Endometrial microvascular endothelial cells (primary cell): ENCODE measurements around the gene JOSD2. TPM values are rescaled to one million over a fixed set of nuclear protein-coding genes. Genes with fewer than 3 reads are reported as not detected.

Source experiments
- in situ Hi-C: cut with HindIII; loops from 2 replicates; pipeline ENCODE4 v1.10.0; 2017; ENCODE audit warnings: low sequenced_read_pairs, low pct_unique_long_range_greater_than_20kb; ENCODE audit errors: inconsistent ontology term
- total RNA-seq: library from RNA; depleted of rRNA; stranded (reverse); fragments of >200 nt; gene quantifications from one replicate; pipeline ENCODE4 v1.2.3, GENCODE V29; 2015; ENCODE audit errors: inconsistent ontology term

JOSD2 gene
- total RNA-seq, 1 donor from 2014 or later = 25.9 TPM

DNA sequence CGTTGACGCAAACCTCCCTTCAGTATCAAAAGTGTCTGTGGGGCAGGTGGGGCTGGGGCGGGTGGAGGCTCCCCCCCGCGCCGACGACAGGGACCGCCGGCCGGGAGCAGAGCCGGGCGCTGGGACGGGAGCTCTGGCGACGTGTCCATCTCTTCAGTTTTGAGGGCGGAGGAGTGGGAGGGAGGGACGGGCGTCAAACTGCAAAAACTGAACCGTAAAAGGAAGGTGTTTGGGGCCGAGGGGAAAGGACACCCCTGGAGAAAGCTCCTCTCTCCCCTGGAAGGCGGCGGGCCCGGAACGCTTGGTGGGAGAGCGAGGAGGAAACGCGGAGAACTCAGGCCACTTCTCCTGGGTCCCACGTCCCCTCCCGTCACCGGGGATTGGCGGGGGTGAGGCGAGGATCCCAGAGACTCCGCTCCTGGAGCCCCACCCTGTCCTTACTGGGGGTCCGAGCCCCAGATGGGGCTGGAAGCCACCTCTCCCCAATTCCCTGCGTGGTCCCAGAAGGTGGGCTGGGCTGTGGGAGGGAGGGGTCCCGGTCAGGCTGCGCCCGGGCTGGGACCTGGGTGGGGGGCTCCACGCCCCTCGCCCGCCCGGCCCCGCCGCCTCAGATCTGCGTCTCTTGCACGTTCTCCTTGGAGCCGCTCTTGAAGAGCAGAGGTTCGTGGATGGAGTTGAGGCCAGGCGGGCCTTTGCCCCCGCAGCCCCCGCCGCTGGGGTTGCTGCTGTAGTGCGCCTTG is 6.1 kb upstream of the JOSD2 start:
- in situ Hi-C loops = no loop called here

DNA sequence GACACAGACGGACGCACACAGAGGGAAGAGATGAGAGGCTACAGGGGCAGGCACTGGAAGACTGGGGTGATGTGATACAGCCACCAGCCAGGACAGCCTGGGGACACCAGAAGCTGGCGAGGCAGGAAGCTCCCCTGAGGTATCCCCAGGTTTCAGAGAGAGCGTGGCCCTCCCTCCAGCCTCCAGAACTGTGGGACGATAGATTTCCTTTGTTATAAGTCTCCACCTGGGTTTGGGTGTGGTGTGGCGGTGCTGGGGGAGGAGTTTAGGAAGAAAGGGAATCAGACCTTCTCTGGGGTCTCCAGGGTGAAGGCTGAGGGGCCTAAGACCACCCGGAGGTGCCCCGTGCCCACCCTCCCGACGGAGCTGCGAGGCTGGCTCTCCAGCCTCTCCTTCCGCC is 5.5 kb upstream of the JOSD2 start:
- in situ Hi-C loops = no loop called here

DNA sequence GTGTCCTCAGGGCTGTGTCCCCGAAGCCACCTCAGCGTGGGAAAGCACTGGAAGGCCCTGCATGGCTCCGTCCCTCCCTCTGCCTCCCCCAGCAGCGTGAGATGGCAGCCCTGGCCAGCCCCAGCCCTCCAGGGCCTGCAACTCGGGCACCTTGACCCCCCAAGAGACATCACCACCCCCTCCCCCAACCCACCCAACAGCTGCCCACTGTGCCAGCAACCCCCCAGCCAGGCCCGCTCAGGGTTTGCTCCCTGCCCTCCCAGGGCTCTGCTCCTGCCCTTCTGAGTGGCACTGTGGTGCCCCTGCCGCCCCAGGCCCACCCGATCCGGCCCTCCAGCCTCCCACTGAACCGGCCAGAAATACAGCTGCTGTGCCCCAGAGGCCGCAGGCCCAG is 4.2 kb upstream of the JOSD2 start:
- in situ Hi-C loops = no loop called here

DNA sequence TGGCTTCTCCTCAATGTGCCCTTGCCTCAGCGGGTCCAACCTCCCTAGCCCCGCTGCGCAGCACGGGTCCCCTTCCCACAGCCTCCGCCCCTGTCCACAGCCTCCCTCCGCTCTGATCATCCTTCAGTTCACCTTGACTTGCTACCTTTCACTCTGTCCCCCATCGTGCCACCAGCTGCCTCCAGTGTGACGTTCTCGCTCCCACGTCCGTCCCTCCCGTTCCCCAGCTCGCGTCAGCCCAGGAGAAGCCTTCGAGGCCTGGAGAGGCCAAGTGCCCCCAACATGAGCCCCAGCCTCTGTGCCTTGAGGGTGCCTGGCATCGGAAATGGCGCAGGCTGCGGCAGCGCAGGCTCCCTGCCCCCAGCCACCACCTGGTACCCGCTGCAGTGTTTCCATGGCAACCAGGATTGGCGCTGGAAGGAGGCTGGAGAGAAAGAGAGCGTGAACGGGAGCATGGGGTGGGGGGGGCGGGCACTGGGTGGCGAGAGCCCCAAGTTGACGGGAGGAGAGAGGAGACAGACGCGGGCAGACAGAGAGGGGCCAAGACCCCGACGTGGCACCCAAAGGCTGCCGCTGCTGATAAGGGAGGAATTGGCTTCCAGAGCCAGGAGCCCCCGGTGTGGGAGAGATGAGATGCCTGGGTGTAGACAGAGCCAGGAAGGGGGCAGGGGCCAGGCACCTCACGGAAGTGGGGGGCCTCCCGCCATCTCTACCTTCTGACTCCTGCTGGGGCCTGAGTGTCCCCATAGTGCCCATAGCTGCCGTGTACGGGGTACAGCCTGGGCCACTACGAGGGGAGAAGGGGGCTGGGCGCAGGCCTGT is 3.6 kb upstream of the JOSD2 start:
- in situ Hi-C loops = no loop called here

DNA sequence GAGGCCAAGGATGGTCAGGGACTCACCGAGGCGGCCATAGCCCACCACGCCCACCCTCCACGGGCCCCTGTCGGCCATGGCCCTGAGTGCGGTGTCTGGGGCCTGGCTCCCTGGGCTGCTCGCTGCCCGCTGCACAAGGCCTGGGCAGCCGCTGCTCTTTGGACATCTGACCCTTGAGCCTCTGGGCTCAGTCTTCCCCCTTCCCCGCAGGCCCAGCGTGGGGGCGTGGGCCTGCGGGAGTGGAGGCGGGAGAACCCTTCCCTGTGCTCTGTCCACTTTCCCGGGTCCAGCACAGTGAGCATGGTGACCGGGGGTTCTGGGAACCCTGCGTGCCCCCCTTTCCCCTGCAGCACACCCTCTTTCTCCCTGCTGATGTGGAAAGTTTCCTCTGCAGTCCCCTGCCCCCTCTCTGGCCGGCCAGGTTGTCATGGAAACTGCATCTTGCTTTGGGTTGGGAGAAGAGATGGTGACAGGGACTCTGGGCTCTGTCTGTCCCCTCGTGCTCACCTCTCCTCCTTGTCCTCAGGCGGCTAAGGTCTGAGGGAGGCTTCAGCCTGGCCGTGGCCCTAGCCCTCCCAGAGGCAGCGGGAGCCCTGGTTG is 2.9 kb upstream of the JOSD2 start, which contains the start of gene ASPDH:
Gene ASPDH (minus strand): TSS at position 168 of the 600 bp plus-strand sequence. CDS start 90 bp downstream, at position 78.
- in situ Hi-C loops = no loop called here

DNA sequence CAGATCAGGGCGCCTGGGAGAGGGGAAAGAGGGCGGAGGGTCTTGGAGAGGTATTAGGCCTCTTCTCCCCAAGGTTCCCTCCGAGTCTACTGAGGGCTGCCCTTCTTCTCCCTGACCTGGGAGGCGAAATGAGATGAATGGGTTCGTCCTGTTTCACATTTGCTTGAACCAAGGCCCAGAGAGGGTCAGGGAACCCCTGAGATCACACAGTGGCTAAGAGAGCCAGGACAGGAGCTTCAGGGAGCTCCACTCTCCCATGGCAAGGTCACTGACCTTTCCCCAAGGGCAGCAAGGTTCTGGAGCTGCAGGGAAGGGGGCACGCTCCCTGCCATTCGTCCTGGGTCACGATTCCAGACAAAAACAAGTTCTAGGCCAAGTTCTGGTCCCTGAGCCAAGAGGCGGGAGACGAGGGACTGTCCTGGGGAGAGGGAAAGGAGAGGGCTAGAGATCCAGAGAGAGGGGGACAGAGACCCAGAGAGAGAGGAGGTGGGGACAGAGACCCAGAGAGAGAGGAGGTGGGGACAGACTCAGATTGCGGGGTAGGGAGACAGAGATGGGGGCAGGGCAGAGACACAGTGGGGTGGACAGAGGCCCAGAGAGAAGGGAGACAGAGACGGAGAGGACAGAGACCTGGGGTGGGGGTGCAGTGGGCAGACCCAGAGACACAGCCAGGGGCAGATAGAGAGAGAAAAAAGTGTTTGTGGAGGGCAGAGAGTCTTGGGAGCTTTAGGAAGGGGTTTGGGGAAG is 2.2 kb upstream of the JOSD2 start:
- in situ Hi-C loops = no loop called here

DNA sequence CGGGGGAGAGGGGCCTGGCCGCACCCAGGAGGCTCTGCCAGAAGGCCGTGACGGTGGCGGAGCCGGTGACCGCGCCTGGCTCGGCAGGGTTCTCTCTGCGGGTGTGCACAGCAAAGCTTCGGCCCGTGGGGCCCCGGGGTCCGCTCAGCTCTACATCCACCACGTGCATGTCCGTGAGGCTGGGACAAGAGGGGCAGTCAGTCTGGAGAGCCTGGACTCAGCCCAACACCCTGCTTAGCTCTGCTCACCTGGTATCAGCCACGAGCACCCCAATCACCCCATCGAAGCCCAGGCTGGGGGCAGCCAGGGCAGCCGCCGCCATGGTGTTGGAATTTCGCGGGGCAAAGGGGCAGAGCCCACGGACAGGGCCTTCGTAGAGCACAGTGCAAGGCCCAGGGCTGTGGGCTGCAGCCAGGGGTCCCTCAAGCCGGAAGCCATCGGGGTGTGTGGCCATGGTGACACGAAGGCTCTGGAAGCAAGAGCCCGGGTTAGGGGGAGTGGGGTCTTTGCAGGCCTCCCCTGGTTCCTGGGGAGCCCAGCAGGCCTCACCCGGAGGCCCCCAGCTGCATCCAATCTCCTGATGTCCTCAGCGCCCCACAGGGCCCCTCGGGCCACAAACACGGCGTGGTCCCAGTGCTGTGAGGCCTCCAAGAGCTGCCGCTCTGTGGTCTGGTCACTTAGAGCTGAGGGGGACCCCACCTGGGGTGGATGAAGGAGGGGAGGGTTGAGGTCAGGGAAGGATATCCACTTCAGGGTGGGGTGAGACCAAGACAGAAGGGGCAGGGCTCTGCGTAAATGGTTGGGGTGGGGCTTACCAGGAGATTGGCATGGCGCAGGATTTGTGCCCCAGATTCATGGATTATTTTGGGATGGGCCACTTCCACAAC is 1.4 kb upstream of the JOSD2 start:
- in situ Hi-C loops = no loop called here

DNA sequence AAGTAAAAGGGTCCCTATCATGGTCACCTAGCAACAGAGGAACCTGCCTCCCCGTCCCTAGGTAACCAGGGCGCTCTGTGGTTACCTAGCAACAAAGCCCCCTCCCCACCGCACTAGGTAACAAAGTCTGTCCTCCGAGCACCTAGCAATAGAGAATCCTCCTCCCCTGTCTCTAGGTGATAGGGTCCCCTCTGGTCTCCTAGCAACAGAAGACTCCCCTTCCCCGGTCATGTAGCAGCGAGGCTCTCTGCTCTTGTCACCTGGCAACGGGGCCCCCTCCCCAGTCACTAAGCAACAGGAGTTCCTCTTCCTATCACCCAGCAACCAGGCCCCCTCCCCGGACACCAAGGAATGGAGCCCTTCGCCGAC is 307 bp downstream of the JOSD2 start:
- in situ Hi-C loops = no loop called here

DNA sequence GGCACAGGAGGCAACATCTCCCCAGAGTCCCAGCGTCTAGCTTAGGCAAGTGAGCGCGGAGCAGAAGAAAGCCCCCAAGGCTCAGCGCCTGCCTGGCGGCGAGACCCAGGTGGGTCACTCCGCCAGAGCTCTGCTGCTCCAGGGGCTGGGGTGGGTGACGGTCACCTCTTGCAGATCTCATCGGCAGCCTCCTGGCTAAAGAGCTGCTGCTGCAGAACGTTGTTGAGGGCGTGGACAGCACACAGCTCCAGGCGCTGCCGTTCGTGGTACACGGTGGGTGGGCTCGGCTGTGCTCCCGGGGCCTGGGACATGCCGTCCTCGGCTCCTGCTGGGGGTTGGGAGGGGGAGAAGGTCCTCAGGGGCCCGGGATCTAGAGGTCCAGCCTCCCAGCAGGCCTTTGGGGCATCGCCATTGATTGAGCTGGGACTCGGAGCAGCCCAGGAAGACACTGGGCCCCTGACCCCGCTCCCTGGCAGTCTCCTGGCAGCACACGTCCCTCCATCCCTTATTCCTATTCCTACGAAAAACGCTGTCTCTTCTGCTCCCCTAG is 795 bp downstream of the JOSD2 start:
- in situ Hi-C loops = no loop called here

DNA sequence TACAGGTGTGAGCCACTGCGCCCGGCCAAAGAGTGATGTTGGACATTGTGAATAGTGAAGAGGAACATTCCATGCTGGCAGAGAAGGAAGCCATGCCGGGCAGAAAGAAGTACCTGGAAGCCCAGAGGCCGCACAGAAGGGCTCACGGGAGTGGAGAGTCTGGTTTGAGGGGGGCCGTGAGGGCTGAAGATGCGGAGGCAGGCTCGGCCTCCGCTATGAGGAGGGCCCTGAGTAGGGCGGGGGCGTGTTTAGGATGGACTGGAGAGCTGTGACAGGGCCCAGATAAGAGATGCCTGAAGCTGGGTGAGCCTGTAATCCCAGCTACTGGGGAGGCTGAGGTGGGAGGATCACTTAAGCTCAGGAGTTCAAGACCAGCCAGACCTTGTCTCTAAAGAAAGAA is 1.6 kb downstream of the JOSD2 start:
- in situ Hi-C loops = no loop called here

DNA sequence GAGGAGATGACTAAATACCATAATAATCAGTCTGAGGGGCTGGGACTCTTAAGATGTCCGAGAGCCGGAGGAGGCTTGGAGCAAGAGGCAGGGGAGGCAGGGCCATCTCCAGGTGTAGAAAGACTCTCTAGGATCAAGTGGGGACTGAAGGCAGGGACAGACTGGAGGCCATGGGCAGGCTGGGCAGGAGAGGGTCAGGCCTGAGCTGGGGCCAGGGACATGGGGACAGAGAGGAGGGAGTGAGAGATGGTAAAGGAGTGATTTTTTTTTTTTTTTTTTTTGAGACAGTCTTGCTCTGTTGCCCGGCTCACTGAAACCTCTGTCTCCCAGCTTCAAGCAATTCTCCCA is 2.2 kb downstream of the JOSD2 start:
- in situ Hi-C loops = no loop called here

DNA sequence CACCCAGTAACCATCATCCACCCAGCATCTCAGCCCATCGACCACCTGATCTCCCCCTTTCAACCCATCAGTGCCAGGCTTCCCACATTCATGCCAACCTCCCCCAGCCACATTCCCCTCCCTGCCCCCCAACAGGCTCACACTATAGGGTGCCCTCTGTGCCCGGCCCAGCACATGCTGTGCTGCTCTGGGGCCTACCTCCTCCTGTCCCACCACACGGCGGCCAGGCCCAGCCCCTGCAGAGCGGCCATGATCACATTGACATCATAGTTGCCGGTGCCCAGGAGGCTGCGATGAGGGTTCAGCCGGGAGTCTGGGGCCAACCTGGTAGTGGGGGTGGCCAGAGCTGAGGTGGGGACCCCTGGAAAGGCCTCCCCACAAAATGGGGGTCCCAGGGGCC is 3.6 kb downstream of the JOSD2 start:
- in situ Hi-C loops = no loop called here

DNA sequence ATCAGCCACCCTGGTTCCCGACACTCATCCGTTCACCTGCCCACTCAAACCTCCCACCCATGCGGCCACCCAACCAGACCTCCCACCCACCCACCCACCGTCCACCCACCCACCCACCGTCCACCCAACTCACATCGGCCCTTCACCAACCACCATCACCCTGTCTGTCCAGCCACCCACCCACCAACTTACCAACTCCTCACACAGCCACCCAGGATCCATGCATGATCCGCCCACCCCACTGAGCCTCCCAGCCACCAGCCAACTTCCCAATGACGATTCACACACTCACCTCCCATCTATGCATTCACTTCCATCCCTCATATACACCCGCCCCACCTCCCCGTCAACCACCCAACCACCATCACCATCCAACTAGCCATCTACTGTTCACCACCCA is 4.3 kb downstream of the JOSD2 start:
- in situ Hi-C loops = no loop called here

DNA sequence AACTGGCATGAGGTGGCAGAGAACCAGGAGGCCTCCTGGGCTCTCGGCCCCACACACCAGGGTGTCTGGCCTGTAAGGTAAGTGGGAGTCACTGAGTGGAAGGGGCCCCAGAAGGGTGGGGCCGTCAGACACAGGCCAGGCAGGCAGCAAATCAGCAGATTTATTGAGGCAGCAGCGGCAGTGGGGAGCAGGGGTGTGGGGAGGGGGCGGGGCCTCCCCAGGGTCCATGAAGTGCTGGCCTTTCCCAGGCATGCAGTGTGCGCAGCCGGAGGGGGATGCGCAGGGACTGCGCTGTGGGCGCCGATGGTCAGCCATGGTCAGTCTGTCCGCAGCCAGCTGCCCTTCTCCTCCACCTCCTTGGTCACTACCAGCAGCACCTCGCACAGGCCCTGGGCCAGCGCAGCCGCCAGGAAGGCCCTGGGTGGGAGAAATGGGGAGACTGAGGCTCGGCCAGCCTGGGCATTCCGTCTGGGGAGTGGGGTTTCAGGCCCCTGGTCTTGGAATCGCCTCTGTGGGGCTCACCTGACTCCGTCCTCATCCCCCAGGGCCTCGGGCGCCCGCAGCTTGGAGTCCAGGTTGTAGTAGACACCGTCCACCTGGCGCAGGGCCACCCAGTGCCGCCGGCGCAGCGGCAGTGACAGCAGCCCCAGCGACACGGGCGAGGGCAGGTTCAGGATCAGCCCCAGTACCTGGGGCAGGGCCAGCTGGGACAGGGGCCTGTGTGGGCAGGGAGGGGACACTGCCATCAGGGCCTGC is 5.0 kb downstream of the JOSD2 start:
- in situ Hi-C loops = no loop called here

DNA sequence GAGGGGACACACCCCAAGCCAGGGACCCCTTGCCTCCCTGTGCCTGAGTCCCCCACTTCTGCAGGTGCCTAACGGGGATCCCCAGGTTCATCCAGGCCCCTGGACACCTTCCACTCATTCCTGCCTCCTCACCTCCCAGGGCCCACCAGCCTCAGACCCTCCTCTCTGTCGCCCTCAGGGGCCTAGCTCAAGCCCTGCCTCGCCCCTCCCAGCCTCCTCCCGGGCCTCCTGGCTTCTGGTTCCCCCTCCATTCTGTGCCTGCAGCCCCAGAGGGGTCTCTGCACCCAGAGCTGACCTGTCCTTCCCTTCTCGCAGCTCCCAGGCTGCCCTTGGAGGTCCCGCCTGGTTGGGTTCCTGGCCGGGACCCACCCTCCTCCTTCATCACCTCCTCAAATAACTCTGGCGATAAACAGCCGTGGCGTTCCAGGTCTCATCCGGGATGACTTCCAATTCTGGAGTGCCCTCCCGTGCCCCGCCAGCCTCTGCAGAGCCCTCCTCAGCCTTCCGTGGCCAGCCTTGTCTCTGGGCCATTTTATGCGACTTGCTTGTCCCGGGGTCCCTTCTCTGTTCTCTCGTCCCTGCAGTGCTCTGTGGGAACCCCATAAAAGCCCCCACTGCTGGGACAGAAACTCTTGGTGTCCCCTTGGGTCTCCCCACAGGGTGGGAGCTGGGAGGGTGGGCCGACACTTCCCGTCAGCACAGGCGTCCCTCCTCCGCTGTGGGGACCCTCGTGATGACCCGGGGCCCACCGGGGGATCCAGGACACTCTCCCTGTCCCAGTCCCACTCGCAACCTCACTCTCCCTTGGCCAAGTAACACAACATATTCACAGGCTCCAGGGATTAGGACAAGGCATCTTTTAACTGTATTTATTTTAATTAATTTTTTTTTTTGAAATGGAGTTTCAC is 9.2 kb downstream of the JOSD2 start:
- in situ Hi-C loops = no loop called here

DNA sequence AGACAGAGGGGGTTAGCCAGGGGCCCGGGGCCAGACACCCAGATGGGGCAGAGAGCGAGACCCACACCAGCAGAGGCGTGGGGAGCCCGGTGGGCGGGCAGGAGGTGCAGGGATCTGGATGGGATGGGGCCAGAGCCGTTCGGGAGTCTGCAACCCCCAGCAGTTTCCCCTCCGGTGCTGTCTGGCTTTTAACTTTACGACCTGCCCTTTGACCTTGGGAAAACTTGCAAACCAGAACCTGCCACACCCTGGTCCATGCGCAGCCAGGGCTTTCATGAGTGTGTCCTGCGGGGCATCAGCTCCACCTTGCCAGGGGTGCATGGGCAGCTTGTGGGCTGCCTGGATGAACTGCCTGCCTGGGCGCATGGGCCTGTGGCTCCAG is 9.8 kb downstream of the JOSD2 start:
- in situ Hi-C loops = no loop called here

DNA sequence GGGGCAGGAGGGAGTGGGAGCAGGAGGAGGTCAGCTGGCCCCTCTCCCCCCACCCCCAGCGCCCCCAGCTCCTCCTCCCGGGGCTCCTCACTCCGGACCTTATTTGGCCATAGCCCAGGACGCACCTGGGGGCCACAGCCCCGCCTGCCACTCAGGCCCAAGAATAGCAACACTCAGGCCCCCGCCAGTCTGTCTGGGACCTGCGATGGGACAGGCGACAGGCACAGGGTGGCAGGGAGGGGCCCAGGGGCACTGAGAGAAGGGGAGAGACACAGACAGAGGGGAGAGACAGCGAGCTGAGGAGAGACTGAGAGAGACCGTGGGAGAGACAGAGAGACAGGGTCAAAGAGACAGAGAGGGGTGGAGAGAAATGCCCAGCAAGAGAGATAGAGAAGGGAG is 10.2 kb downstream of the JOSD2 start:
- in situ Hi-C loops = no loop called here
